OCI-LY1 (cell line): ENCODE data around the gene AHSG.
A peak's percentile ranks its signal among the peaks of the same experiment; 100 is the strongest.

Source experiments
- H2AFZ ChIP-seq: fragments of 200-600 bp; sonication (generic), shearing (Covaris generic); 2 replicates; pipeline ENCODE4 v1.6.0; 2014; ENCODE audit warnings: antibody characterized with exemption, mild to moderate bottlenecking, low read length
- H3F3A ChIP-seq: fragments of 200-600 bp; sonication (generic), shearing (Covaris generic); 2 replicates; pipeline ENCODE4 v1.6.0; 2014; ENCODE audit warnings: mild to moderate bottlenecking, antibody characterized with exemption, low read length, moderate library complexity; ENCODE audit not compliant: insufficient read depth
- H3K27ac ChIP-seq: fragments of 200-600 bp; sonication (generic); 2 replicates; pipeline ENCODE4 v1.5.1; 2014; ENCODE audit warnings: low read length, mixed run types, mild to moderate bottlenecking, low read depth; ENCODE audit not compliant: poor library complexity, severe bottlenecking
- H3K27me3 ChIP-seq: fragments of 200-600 bp; sonication (generic); 2 replicates; pipeline ENCODE4 v1.6.0; 2014; ENCODE audit warnings: antibody characterized with exemption, mild to moderate bottlenecking, low read length, moderate library complexity; ENCODE audit not compliant: insufficient read depth
- H3K36me3 ChIP-seq: fragments of 200-600 bp; sonication (generic); 2 replicates; pipeline ENCODE4 v1.6.1; 2014; ENCODE audit warnings: mild to moderate bottlenecking, antibody characterized with exemption, low read length, moderate library complexity, mixed read lengths; ENCODE audit not compliant: insufficient read depth
- H3K4me1 ChIP-seq: fragments of 200-600 bp; sonication (generic); 2 replicates; pipeline ENCODE4 v1.5.1; 2014; ENCODE audit warnings: mild to moderate bottlenecking, low read length, moderate library complexity; ENCODE audit not compliant: insufficient read depth, severe bottlenecking
- H3K4me2 ChIP-seq: fragments of 200-600 bp; sonication (generic), shearing (Covaris generic); 2 replicates; pipeline ENCODE4 v1.6.1; 2014; ENCODE audit warnings: low read length
- H3K4me3 ChIP-seq: fragments of 200-600 bp; sonication (generic); 2 replicates; pipeline ENCODE4 v1.5.1; 2014; ENCODE audit warnings: low read length, low read depth, mild to moderate bottlenecking, mixed read lengths; ENCODE audit not compliant: poor library complexity, severe bottlenecking
- H3K79me2 ChIP-seq: fragments of 200-600 bp; shearing (Covaris generic); 2 replicates; pipeline ENCODE4 v1.6.1; 2016; ENCODE audit warnings: mixed run types, low read length, mixed read lengths; ENCODE audit not compliant: insufficient read depth
- H3K9ac ChIP-seq: fragments of 200-600 bp; sonication (generic), shearing (Covaris generic); 2 replicates; pipeline ENCODE4 v1.6.1; 2014; ENCODE audit warnings: mild to moderate bottlenecking, low read length, mixed read lengths
- H3K9me2 ChIP-seq: fragments of 200-600 bp; sonication (generic), shearing (Covaris generic); 2 replicates; pipeline ENCODE4 v1.6.1; 2014; ENCODE audit warnings: low read depth, mild to moderate bottlenecking, low read length, mixed read lengths
- H3K9me3 ChIP-seq: fragments of 200-600 bp; shearing (Covaris generic); 2 replicates; pipeline ENCODE4 v1.6.1; 2014; ENCODE audit warnings: low read length, mixed read lengths
- H4K20me1 ChIP-seq: fragments of 200-600 bp; sonication (generic), shearing (Covaris generic); 2 replicates; pipeline ENCODE4 v1.6.0; 2016; ENCODE audit warnings: mild to moderate bottlenecking, low read length; ENCODE audit not compliant: insufficient read depth
- EZH2 ChIP-seq: fragments of 200-600 bp; sonication (generic), shearing (Covaris generic); IDR thresholded peaks from 2 replicates; pipeline ENCODE4 v1.8.0; 2017; ENCODE audit warnings: borderline replicate concordance, mixed run types, mild to moderate bottlenecking, antibody characterized with exemption, low read length, moderate library complexity, mixed read lengths
- TF ChIP-seq, protein P1 (sequence below): fragments of 200-600 bp; sonication (generic), shearing (Covaris generic); IDR thresholded peaks from 2 replicates; pipeline ENCODE4 v1.5.1; 2017; ENCODE audit warnings: mild to moderate bottlenecking, antibody characterized with exemption, low read length, moderate library complexity, mixed read lengths

Gene AHSG

DNA sequence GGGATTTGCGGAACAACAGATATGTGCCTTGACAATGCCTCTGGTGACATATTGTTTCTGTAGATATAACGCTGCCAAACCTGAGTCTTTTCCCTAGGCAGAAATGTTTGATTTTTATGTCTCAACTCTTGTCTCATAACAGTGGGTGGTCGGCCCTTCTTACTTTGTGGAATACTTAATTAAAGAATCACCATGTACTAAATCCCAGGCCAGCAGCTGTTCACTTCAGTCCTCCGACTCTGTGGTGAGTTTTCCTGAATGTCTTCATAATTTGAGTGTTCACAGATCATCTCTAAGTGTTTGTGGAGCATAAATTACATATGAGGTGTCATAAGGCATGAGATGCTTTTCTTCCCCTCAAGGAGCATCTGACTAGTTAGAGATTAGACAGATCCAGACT lies 33.2 kb downstream of the AHSG start:
- no peak overlapping the region for H3K4me2 ChIP-seq
- H3F3A ChIP-seq = no peaks in the 10 kb centered on the region
- no peaks in the 10 kb centered on the region for H4K20me1 ChIP-seq
- H3K79me2 ChIP-seq = no peaks in the 10 kb centered on the region
- H3K9ac ChIP-seq = no peak overlapping the region
- H3K9me2 ChIP-seq = no peaks in the 10 kb centered on the region
- no peaks in the 10 kb centered on the region for H3K27me3 ChIP-seq
- H3K27ac ChIP-seq = no peak overlapping the region
- H3K4me1 ChIP-seq = no peaks in the 10 kb centered on the region
- no peak overlapping the region for H2AFZ ChIP-seq
- no peaks in the 10 kb centered on the region for H3K9me3 ChIP-seq
- TF ChIP-seq, protein P1, sequence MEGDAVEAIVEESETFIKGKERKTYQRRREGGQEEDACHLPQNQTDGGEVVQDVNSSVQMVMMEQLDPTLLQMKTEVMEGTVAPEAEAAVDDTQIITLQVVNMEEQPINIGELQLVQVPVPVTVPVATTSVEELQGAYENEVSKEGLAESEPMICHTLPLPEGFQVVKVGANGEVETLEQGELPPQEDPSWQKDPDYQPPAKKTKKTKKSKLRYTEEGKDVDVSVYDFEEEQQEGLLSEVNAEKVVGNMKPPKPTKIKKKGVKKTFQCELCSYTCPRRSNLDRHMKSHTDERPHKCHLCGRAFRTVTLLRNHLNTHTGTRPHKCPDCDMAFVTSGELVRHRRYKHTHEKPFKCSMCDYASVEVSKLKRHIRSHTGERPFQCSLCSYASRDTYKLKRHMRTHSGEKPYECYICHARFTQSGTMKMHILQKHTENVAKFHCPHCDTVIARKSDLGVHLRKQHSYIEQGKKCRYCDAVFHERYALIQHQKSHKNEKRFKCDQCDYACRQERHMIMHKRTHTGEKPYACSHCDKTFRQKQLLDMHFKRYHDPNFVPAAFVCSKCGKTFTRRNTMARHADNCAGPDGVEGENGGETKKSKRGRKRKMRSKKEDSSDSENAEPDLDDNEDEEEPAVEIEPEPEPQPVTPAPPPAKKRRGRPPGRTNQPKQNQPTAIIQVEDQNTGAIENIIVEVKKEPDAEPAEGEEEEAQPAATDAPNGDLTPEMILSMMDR = no peak
- TF ChIP-seq EZH2 = no peak
- H3K36me3 ChIP-seq = no peaks in the 10 kb centered on the region
- H3K4me3 ChIP-seq = no peak overlapping the region

DNA sequence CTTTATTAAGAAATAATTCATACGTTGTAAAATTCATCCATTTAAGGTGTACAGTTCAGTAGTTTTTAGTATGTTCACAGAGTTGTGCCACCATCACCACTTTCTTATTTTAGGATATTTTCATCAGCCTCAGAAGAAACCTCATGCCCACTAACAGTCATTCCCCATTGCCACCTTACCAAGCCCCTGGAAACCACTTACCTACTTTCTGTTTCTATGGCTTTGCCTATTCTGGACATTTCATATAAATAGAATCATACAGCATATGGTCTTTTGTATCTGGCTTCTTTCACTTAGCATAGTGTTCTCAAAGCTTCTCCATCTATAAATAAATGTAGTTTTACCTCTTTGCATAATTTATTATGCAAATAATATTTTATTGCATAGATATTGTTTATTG lies 34.0 kb downstream of the AHSG start:
- TF ChIP-seq EZH2 = no peak
- TF ChIP-seq, protein P1 = no peak
- Histone ChIP-seq H3K79me2 (no peaks in the 10 kb centered on the region), H3K27ac (no peak overlapping the region), H3K9me2 (no peaks in the 10 kb centered on the region), H3K27me3 (no peaks in the 10 kb centered on the region), H3K4me2 (no peak overlapping the region), H4K20me1 (no peaks in the 10 kb centered on the region), H3K4me3 (no peak overlapping the region), H3K9me3 (no peaks in the 10 kb centered on the region), H2AFZ (no peak overlapping the region), H3K9ac (no peak overlapping the region), H3K4me1 (peaks cover 2% of the 10 kb centered on the region), H3F3A (no peaks in the 10 kb centered on the region), H3K36me3 (no peaks in the 10 kb centered on the region)

DNA sequence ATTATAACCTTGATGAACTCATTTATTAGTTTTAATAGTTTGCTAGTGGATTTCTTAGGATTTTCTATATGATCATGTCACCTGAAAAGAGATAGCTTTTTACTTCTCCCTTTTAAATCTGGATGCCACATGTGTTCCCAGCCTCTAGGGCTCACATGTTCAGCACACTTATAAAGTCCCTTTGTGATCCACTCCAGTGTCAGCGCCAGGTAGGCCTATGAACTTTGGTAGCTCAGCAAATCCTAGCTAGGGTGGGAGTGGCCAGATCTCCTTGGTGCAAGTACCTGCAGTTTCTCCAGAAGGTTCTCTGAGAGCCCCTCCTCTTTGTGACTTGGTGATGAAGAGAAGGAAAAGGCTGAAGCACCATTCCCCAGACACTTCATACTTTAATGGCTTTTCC lies 36.0 kb downstream of the AHSG start:
- H3K27me3 ChIP-seq = no peaks in the 10 kb centered on the region
- H3K9ac ChIP-seq = no peak overlapping the region
- H3K4me2 ChIP-seq = no peak overlapping the region
- no peaks in the 10 kb centered on the region for H3K36me3 ChIP-seq
- no peaks in the 10 kb centered on the region for H3K79me2 ChIP-seq
- H4K20me1 ChIP-seq = no peaks in the 10 kb centered on the region
- no peaks in the 10 kb centered on the region for H3K9me2 ChIP-seq
- no peak overlapping the region for H2AFZ ChIP-seq
- H3K4me1 ChIP-seq = peaks cover 22% of the 10 kb centered on the region
- H3F3A ChIP-seq = no peaks in the 10 kb centered on the region
- no peak overlapping the region for H3K27ac ChIP-seq
- no peak overlapping the region for H3K4me3 ChIP-seq
- H3K9me3 ChIP-seq = no peaks in the 10 kb centered on the region
- TF ChIP-seq EZH2 = no peak

DNA sequence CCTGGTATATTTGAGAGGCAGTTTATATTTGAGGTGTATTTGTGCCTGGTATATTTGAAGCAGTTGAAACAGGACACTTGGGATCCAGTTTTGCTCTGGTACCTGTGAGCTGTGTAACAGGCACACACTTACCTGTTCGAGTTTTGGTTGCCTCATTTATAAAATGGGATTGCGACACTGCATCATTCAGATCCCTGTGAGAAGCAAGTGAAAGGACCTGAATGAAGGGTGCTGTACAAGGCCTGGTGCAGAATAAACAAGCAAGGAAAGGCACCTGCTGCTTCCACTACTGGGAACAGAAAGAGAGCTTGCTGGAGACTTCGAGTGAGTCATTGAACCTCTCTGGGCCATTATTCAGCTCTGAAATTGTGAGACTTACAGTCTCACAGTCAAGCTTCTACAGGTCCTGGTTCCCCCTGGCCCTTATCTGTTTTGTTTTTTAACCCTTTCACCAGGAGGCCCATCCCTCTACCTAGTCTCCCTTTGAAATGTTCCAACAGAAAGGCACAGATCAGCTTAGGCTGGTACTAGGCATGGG lies 38.9 kb downstream of the AHSG start:
- Histone ChIP-seq H2AFZ (no peak overlapping the region), H3K9me2 (no peaks in the 10 kb centered on the region), H3K36me3 (no peaks in the 10 kb centered on the region), H3K79me2 (no peaks in the 10 kb centered on the region), H3K9me3 (peaks cover 6% of the 10 kb centered on the region), H3K4me3 (no peak overlapping the region), H3K27ac (peak overlapping the region; percentile 94), H4K20me1 (no peaks in the 10 kb centered on the region), H3K27me3 (no peaks in the 10 kb centered on the region), H3K9ac (no peak overlapping the region; the same call in 1 of the 2 replicates), H3K4me1 (peaks cover 27% of the 10 kb centered on the region), H3F3A (no peaks in the 10 kb centered on the region), H3K4me2 (no peak overlapping the region; the same call in 1 of the 2 replicates)
- no peak for TF ChIP-seq EZH2
- TF ChIP-seq, protein P1 = no peak
